GM10266 (cell line): ENCODE data around the gene MTHFR.

Source experiments
- DNase-seq: peaks from one replicate; pipeline ENCODE4 v3.0.0; 2012; ENCODE audit errors: extremely low spot score
- CTCF ChIP-seq: IDR thresholded peaks from 2 replicates; pipeline ENCODE4 v1.5.1; 2012; ENCODE audit warnings: mild to moderate bottlenecking, low read depth; ENCODE audit not compliant: control insufficient read depth, insufficient read depth; ENCODE audit errors: missing control alignments

Gene MTHFR

GRCh38 chr1:11784256-11784992 lies 21.3 kb downstream of the MTHFR start:
- TF ChIP-seq CTCF: no peak
- DNase-seq: no peak

- no peak for DNase-seq
- no peak for TF ChIP-seq CTCF
Measured at GRCh38 chr1:11783556-11783955, 22.2 kb downstream of the MTHFR start.

- DNase-seq: no peak
- TF ChIP-seq CTCF: no peak
Measured at GRCh38 chr1:11782127-11782708, 23.5 kb downstream of the MTHFR start.

GRCh38 chr1:11781297-11781696 lies 24.5 kb downstream of the MTHFR start:
- no peak for DNase-seq
- TF ChIP-seq CTCF: no peak

GRCh38 chr1:11780380-11781147 lies 25.2 kb downstream of the MTHFR start:
- no peak for DNase-seq
- TF ChIP-seq CTCF: no peak

- TF ChIP-seq CTCF: no peak
- DNase-seq: no peak
Measured at GRCh38 chr1:11779715-11780379, 25.9 kb downstream of the MTHFR start.
